Coronary artery (tissue), 2 donors: Measurements from ENCODE around the gene TMC8.

Experiments used
- DNase-seq: peaks from one replicate; pipeline ENCODE4 v3.0.0-alpha.2; 2017; ENCODE audit warnings: low spot score
- H3K27ac ChIP-seq, 2 donors: fragments of 200-600 bp; sonication (generic); one replicate each; pipeline ENCODE4 v1.5.1; 2016 to 2019
- H3K4me3 ChIP-seq: fragments of 200-600 bp; sonication (generic); 2 replicates; pipeline ENCODE4 v1.5.1; 2016; ENCODE audit warnings: mild to moderate bottlenecking, moderate library complexity
- CTCF ChIP-seq: fragments of 200-600 bp; sonication (generic); IDR thresholded peaks from one replicate; pipeline ENCODE4 v1.5.1; 2019; ENCODE audit warnings: antibody characterized with exemption

Gene TMC8

GRCh38 chr17:78151514-78152008 lies 21.0 kb downstream of the TMC8 start:
- Histone ChIP-seq H3K27ac (no peak overlapping the region), H3K4me3 (no peak overlapping the region)
- TF ChIP-seq CTCF = no peak
- DNase-seq = no peak

GRCh38 chr17:78154903-78155811 lies 24.6 kb downstream of the TMC8 start:
- no peak for DNase-seq
- no peak overlapping the region for H3K4me3 ChIP-seq
- no peak overlapping the region for H3K27ac ChIP-seq
- TF ChIP-seq CTCF = no peak

- Histone ChIP-seq H3K4me3 (no peak overlapping the region), H3K27ac (no peak overlapping the region)
- TF ChIP-seq CTCF = no peak
- no peak for DNase-seq
Observed at GRCh38 chr17:78159575-78160158, 29.1 kb downstream of the TMC8 start.

- TF ChIP-seq CTCF = no peak
- no peak overlapping the region for H3K4me3 ChIP-seq
- H3K27ac ChIP-seq = no peak overlapping the region
- no peak for DNase-seq
Observed at GRCh38 chr17:78163881-78164747, 33.5 kb downstream of the TMC8 start.

GRCh38 chr17:78164748-78165607 lies 34.4 kb downstream of the TMC8 start:
- no peak overlapping the region for H3K4me3 ChIP-seq
- no peak overlapping the region for H3K27ac ChIP-seq
- TF ChIP-seq CTCF = no peak
- DNase-seq = no peak

- no peak for TF ChIP-seq CTCF
- no peak overlapping the region for H3K27ac ChIP-seq
- H3K4me3 ChIP-seq = no peak overlapping the region
- DNase-seq = no peak
Observed at GRCh38 chr17:78166416-78166815, 35.8 kb downstream of the TMC8 start.
